GM12892 (cell line): ENCODE data around the gene GIGYF1.

Experiments used
- DNase-seq: peaks from one replicate; pipeline ENCODE4 v3.0.0; 2011; ENCODE audit not compliant: insufficient read length
- FAIRE-seq: peaks from 2 replicates; lab custom pipeline; 2011; peaks lifted over from hg19 to GRCh38; lab: Jason Lieb, UNC
- POLR2A ChIP-seq: IDR thresholded peaks from 2 replicates; pipeline ENCODE4 v1.6.1; 2011; ENCODE audit warnings: low read depth, low read length, control low read depth
- POLR2AphosphoS5 ChIP-seq: IDR thresholded peaks from 2 replicates; pipeline ENCODE4 v1.6.1; 2011; ENCODE audit warnings: low read depth, low read length, control low read depth
- TAF1 ChIP-seq: IDR thresholded peaks from 2 replicates; pipeline ENCODE4 v1.6.1; 2011; ENCODE audit warnings: low read depth, mild to moderate bottlenecking, control low read depth, low read length, borderline replicate concordance

The GIGYF1 gene

GRCh38 chr7:100688326-100688860 lies 5.7 kb downstream of the GIGYF1 start:
- no peak for DNase-seq
- FAIRE-seq = no peak
- TF ChIP-seq POLR2A (no peak), TAF1 (no peak)

- DNase-seq (peak; percentile 14), FAIRE-seq (no peak)
- TF ChIP-seq POLR2A (no peak), POLR2AphosphoS5 (no peak), TAF1 (no peak)
Observed at GRCh38 chr7:100687751-100688300, 6.2 kb downstream of the GIGYF1 start.

- DNase-seq = no peak
- no peak for TF ChIP-seq POLR2A
- no peak for TF ChIP-seq TAF1
- no peak for TF ChIP-seq POLR2AphosphoS5
- no peak for FAIRE-seq
Observed at GRCh38 chr7:100687261-100687660, 6.8 kb downstream of the GIGYF1 start.

GRCh38 chr7:100686822-100687211 lies 7.2 kb downstream of the GIGYF1 start:
- FAIRE-seq (no peak), DNase-seq (peak; percentile 13)
- TF ChIP-seq POLR2AphosphoS5 = no peak

- peak; percentile 6 for DNase-seq
- TF ChIP-seq TAF1 = no peak
- no peak for TF ChIP-seq POLR2A
- no peak for TF ChIP-seq POLR2AphosphoS5
- FAIRE-seq = no peak
Observed at GRCh38 chr7:100686201-100686821, 7.7 kb downstream of the GIGYF1 start.

GRCh38 chr7:100685631-100686145 lies 8.4 kb downstream of the GIGYF1 start:
- DNase-seq = peak; percentile 9
- no peak for FAIRE-seq
- no peak for TF ChIP-seq POLR2A
- no peak for TF ChIP-seq POLR2AphosphoS5
- TF ChIP-seq TAF1 = no peak

- FAIRE-seq (no peak), DNase-seq (peak; percentile 11)
- no peak for TF ChIP-seq POLR2A
- no peak for TF ChIP-seq TAF1
- TF ChIP-seq POLR2AphosphoS5 = no peak
Observed at GRCh38 chr7:100685049-100685605, 8.9 kb downstream of the GIGYF1 start.

- no peak for TF ChIP-seq POLR2AphosphoS5
- no peak for FAIRE-seq
- DNase-seq = peak; percentile 18
Observed at GRCh38 chr7:100684534-100685042, 9.5 kb downstream of the GIGYF1 start.

GRCh38 chr7:100683659-100684533 lies 10.2 kb downstream of the GIGYF1 start:
- TF ChIP-seq POLR2A (no peak), POLR2AphosphoS5 (no peak), TAF1 (no peak)
- peak; percentile 6 for DNase-seq
- FAIRE-seq = no peak

- TF ChIP-seq TAF1 = no peak
- no peak for TF ChIP-seq POLR2A
- TF ChIP-seq POLR2AphosphoS5 = no peak
- FAIRE-seq (no peak), DNase-seq (peak; percentile 19)
Observed at GRCh38 chr7:100682991-100683658, 10.9 kb downstream of the GIGYF1 start.

GRCh38 chr7:100682228-100682741 lies 11.8 kb downstream of the GIGYF1 start:
- no peak for FAIRE-seq
- peak; percentile 19 for DNase-seq
- TF ChIP-seq POLR2A (no peak), POLR2AphosphoS5 (no peak), TAF1 (no peak)
